Activated naive CD8-positive, alpha-beta T cell treated with anti-CD3 and anti-CD28 coated beads, Interleukin-2, amount 50 U/mL, for 16 hours (primary cell): ENCODE data around the gene CAMTA1.

Experiments used
- DNase-seq: peaks from one replicate; pipeline ENCODE4 v3.0.0-alpha.2; 2020; ENCODE audit warnings: low read depth, low spot score

CAMTA1 gene

DNA sequence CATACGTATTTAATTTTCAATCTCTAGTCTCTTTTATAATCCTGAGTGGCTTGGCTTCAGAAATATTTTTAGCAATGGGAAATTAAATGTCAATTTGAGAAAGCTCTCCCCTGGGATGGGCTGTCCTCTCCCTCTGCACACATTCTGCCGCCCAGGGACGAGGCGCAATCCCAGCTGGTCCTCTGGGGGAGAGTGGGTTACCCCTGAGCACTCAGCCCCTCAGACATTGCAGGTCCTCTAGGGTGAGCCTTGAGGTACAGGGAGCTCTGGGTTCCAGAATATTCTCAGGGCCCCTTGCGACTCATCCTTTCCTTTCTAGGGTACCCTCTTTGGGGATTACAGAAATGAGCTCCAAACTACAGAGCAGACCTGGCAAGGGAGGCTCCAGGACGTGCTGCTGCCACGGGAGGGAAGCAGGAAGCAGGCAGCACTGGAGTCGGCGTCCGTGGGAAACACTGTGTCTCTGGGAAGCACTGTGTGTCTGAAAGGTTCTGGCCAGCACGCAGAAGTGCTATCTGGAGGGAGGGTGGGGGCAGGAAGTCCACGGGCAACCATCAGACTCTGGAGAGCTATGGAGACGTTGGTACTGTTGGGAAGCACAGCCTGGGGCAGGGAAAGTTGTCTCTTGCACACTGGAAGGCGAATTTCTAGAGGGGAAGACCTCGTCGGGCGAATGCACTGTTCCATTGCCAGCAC lies 642.5 kb downstream of the CAMTA1 start:
- DNase-seq = no peak

DNA sequence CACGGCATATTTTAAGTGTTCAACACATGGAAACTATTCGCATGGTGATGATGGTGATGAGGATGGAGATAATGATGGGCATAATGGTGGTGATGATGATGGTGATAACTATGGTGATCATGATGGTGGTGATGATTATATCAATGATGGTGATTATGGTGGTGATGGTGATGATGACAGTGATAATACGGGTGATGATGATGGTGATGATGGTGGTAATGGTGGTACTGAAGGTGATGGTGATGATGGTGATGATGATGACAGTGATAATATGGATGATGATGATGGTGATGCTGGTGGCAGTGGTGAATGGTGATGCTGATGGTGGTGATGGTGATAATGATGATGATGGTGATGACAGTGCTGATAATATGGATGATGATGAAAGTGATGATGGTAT lies 644.0 kb downstream of the CAMTA1 start:
- DNase-seq = no peak

DNA sequence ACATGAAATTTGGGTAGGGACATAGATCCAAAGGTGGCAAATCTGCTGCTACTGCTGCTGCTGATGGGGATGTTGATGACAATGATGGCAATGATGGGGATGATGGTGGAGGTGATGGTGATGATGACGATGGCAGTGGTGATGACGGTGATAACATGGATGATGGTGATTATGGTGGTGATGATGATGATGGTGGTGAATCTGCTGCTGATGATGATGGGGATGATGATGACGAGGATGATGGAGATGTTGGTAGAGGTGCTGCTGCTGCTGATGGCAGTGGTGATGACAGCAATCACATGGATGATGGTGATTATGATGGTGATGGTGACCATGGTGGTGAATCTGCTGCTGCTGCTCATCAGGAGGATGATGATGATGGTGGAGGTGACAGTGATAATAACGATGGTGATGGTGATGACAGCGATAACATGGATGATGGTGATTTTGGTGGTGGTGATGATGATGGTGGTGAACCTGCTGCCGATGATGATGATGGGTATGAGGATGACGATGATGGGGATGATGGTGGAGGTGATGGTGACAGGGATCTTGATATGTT lies 644.9 kb downstream of the CAMTA1 start:
- no peak for DNase-seq

DNA sequence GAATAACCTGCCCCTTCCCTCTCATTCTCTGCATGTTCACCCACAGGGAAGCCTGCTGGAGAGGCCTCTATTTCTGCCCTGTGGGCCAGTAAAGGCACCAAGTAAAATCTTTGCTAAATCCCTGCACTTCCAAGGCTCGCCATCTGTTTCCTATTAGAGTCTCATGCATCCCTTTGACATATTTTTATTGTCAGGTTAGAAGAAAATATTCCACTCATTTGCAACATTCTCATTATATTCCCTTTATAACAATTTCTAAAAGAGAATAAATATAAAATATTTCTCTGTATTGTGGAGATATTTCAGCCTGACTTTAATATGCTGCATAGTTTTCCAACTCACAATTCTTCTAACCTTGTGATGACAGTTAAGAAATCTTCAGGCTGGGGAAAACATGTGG lies 645.4 kb downstream of the CAMTA1 start:
- no peak for DNase-seq

GRCh38 chr1:7432102-7432899 lies 647.0 kb downstream of the CAMTA1 start:
- DNase-seq = no peak

- no peak for DNase-seq
These were observed 647.7 kb downstream of the CAMTA1 start for GRCh38 chr1:7432900-7433380.

- DNase-seq = no peak
These were observed 649.3 kb downstream of the CAMTA1 start for GRCh38 chr1:7434566-7434965.

DNA sequence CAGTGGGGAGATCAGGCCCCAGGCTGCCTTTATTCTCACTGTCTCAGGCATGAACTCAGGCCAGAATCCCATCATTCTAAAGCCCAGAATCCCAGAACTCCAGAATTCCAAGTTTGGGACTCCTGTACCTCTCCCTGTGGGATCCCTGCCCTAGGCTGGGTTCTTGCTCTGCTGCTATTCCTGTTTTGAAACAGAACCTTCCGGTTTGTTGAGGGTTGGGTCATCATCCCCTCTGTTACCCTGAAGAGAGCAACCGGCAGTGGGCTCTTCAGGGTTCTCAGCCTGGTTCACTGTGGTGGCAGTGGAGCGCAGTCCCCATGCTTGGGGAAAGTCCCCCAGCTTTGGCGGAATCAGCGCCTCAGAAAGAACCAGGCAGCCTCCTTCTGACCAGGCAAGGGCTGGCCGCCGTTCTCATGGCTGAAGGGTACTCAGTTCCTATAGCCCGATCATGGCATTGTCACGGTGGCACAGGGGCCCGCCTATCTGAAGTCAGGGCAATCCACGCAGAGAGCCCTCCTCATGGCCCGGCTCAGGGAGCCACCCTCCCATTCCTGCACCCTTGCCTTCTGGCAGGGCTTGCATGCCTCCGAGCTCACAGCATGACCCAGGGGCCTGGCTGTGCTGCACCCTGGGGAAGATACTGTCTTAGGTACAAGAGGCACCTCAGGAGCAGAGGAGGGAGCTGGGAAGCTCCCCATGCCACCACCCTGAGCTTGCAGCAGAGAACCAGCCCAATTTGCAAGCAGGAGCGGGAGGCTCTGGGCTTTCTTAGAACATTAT lies 650.2 kb downstream of the CAMTA1 start:
- no peak for DNase-seq

- DNase-seq = no peak
These were observed 651.1 kb downstream of the CAMTA1 start for GRCh38 chr1:7436056-7437005.

- DNase-seq = no peak
These were observed 651.8 kb downstream of the CAMTA1 start for GRCh38 chr1:7437036-7437435.

DNA sequence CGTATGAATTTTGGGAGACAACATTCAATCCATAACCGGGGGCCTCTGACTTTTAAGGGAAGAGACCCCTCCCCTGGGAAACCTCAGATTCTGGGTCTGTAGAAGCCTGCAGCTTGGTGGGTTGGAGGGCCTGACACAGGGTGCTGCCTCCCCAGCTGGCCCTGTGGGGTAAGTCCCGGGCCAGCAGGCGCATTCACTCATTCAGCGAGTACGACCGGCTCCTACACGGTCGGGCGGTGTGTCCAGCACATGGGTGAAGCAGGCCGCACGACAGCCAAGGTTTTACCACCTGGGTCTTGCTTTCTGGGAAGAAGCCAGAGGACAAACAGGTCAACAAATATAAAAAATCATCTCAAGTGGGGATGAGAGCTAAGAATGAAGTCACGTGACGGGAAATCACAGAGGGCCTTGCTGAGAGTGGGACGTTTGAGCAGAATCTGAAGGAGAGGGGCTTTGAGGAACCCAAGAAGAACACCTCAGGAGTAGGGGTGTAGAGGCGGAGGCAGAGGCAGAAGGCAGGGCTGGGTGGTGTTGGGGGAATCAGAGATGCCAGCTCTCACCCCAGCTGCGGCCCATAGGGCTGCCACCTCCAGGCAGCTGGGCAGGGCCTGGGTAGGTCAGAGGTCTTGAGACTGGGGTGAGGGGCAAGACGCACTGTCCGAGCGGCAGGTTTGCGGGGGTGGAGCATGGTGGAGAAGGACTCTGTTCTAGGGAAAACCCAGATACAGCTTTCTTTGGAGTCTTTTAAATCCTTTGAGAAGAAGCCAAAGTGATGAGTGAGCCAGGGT lies 652.5 kb downstream of the CAMTA1 start:
- no peak for DNase-seq

DNA sequence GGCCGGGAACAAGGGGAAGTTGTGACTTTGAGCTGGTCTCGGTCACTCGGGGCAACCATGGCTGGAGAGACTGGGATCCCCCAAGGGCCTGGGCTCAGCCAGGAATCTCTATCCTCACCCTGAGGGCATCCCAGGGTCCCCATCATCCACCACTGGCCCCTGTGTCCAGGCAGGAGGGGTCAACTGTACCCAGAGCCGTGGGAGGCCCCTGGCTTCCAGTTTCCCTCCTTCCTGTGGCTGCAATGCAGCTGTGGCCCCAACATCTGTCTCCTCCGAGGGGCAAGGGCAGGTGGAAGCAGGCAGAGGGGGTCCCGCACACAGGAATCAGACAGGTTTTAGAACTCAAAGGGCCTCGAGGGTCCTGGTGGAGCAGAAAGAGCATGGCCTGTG lies 653.1 kb downstream of the CAMTA1 start:
- DNase-seq = no peak

- DNase-seq = no peak
These were observed 653.8 kb downstream of the CAMTA1 start for GRCh38 chr1:7438921-7439655.

DNA sequence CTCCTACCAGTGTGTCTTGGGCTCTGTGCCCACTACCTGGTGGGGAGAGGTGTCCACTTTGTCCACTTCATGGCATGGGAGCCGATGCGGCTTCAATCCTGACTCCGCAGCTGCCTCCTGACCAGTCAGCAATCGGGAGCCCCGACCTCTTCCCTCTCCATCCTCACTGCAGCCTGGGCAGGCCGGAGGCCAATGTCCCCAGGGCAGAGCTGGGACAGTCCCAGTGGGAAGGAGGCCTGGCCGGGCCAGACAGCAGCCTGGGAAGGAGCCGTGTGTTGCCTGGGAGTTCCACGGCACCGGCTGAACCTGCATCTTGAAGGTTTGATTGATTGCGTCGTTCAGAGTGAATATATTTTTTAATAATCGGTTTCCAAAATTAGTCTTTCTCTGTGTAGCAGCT lies 654.9 kb downstream of the CAMTA1 start:
- DNase-seq = no peak

GRCh38 chr1:7441143-7441841 lies 656.0 kb downstream of the CAMTA1 start:
- no peak for DNase-seq

- DNase-seq = no peak
These were observed 656.8 kb downstream of the CAMTA1 start for GRCh38 chr1:7442036-7442435.

- no peak for DNase-seq
These were observed 657.7 kb downstream of the CAMTA1 start for GRCh38 chr1:7442918-7443317.

DNA sequence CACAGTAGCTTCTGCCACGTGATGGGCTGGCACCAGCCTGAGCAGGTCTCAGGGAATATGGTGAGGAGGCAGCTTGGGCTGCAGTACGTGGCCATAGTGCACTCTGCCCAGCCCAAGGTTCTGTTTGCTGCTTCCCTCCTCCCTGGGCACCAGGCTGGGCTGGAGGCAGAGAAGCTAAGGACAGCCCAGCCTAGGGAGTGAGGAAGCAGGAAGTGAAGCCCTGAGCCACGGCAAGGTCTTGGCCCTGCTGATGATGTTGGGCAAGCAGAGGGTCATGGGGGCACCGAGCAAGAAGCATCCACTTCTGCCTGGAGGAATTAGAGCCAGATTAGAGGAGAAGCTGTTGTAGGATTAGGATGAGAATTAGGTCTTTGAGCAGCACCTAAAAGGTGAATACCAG lies 659.1 kb downstream of the CAMTA1 start:
- no peak for DNase-seq

DNA sequence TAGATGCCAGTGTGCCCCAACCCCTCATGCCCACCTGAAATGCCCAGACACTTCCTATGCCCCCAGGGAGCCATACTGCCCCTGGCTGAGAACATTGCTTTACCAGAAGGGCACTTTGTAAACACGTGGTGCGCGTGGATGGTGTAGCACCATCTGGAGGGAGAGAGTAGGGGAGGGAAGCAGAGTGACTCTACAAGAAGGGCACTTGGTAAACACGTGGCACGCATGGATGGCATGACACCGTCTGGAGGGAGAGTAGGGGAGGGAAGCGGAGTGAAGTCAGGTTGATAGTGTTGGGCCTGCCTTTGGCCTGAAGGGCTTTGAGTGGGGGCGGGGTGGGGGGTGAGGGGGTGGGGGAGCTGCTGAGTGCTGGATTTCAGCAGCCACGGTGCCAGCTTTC lies 661.8 kb downstream of the CAMTA1 start:
- DNase-seq = no peak
